NCI-H226 (cell line): ENCODE data around the gene DGKH.

Experiments
- DNase-seq: peaks from one replicate; pipeline ENCODE4 v3.0.0-alpha.2; 2015

DGKH gene

GRCh38 chr13:42246541-42246940 is 198.1 kb downstream of the DGKH start:
- DNase-seq: no peak

- DNase-seq: peak; percentile 29
Measured at GRCh38 chr13:42247883-42248282, 199.4 kb downstream of the DGKH start.

GRCh38 chr13:42255886-42256285 is 207.4 kb downstream of the DGKH start:
- DNase-seq: no peak

- DNase-seq: no peak
Measured at GRCh38 chr13:42258747-42259146, 210.3 kb downstream of the DGKH start.

- no peak for DNase-seq
Measured at GRCh38 chr13:42259515-42259914, 211.1 kb downstream of the DGKH start.

GRCh38 chr13:42260903-42261654 is 212.6 kb downstream of the DGKH start:
- DNase-seq: no peak

- peak; percentile 63 for DNase-seq
Measured at GRCh38 chr13:42266473-42266872, 218.0 kb downstream of the DGKH start.

GRCh38 chr13:42270160-42270856 is 221.9 kb downstream of the DGKH start:
- DNase-seq: no peak

- DNase-seq: no peak
Measured at GRCh38 chr13:42270857-42271215, 222.4 kb downstream of the DGKH start.

GRCh38 chr13:42271337-42272114 is 223.1 kb downstream of the DGKH start:
- peak; percentile 96 for DNase-seq

- peak; percentile 12 for DNase-seq
Measured at GRCh38 chr13:42272115-42272803, 223.8 kb downstream of the DGKH start, which contains the start of gene AKAP11. Gene AKAP11, plus strand, starts transcription at chr13:42272152. Its CDS starts 14,197 bp downstream, at chr13:42286349.

GRCh38 chr13:42272804-42273175 is 224.3 kb downstream of the DGKH start:
- DNase-seq: no peak

- no peak for DNase-seq
Measured at GRCh38 chr13:42274386-42275097, 226.1 kb downstream of the DGKH start.

GRCh38 chr13:42275098-42275471 is 226.6 kb downstream of the DGKH start:
- DNase-seq: no peak

- DNase-seq: no peak
Measured at GRCh38 chr13:42275506-42275905, 227.1 kb downstream of the DGKH start.

GRCh38 chr13:42276683-42277082 is 228.2 kb downstream of the DGKH start:
- no peak for DNase-seq

GRCh38 chr13:42277618-42278276 is 229.3 kb downstream of the DGKH start:
- DNase-seq: no peak

- DNase-seq: no peak
Measured at GRCh38 chr13:42279080-42279479, 230.6 kb downstream of the DGKH start.

GRCh38 chr13:42279986-42280385 is 231.5 kb downstream of the DGKH start:
- DNase-seq: no peak

- no peak for DNase-seq
Measured at GRCh38 chr13:42280537-42280936, 232.1 kb downstream of the DGKH start.

- no peak for DNase-seq
Measured at GRCh38 chr13:42283574-42283973, 235.1 kb downstream of the DGKH start.

GRCh38 chr13:42284068-42284467 is 235.6 kb downstream of the DGKH start:
- DNase-seq: no peak
